HG03139 (cell line): ENCODE results near the gene ATP5F1D.

Experiments
- ATAC-seq: cut with Tn5 transposase; IDR thresholded peaks from one replicate; pipeline ENCODE4 v1.9.1; 2021; ENCODE audit not compliant: unreplicated experiment

Gene ATP5F1D

DNA sequence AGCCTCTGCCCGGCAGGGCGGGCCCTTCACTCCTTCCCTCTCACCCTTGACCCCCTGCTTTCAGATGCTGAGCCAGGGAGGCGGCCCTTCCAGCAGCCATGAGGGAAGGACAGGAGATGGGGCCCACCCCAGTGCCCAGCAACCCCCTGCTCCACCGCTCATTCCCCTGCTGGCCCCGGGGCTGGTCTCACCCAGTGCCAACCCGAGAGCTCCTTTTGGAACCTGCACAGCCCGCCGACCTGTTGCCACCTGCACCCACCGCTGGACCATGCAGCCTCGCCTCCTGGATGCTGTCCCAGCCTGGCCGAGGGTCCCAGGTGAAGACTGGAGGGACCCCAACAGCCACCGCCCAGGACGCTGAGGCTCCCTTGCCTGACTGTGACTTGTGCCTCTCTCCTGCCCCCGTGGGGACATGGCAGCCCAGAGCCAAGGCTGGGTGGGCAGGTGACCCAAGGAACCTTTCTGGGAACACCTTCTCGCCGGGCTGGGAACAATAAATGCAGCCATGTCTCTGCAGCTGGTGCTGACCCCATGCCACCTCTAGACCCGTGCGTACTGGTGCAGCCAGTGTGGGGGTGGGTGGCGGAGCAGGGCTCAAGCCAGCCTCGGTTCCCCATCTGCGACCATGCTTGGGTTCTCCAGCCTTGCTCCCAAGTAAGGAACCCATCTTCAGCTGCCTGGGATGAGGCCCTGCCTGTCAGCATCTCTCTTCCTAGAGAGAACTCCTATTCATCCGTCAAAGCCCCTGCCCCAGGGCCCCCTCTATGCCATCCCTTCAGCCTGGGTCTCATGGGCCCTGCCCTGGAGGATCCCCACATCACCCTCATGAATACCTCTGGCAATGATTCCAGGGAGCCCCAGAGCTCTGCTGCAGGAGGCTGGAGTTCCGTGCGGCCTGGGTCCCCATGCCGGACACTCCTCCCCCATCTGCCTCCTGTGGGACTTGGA, 37.4 kb downstream of the ATP5F1D start:
- no peak for ATAC-seq

GRCh38 chr19:1279782-1280341, 38.3 kb downstream of the ATP5F1D start:
- ATAC-seq, result no peak

DNA sequence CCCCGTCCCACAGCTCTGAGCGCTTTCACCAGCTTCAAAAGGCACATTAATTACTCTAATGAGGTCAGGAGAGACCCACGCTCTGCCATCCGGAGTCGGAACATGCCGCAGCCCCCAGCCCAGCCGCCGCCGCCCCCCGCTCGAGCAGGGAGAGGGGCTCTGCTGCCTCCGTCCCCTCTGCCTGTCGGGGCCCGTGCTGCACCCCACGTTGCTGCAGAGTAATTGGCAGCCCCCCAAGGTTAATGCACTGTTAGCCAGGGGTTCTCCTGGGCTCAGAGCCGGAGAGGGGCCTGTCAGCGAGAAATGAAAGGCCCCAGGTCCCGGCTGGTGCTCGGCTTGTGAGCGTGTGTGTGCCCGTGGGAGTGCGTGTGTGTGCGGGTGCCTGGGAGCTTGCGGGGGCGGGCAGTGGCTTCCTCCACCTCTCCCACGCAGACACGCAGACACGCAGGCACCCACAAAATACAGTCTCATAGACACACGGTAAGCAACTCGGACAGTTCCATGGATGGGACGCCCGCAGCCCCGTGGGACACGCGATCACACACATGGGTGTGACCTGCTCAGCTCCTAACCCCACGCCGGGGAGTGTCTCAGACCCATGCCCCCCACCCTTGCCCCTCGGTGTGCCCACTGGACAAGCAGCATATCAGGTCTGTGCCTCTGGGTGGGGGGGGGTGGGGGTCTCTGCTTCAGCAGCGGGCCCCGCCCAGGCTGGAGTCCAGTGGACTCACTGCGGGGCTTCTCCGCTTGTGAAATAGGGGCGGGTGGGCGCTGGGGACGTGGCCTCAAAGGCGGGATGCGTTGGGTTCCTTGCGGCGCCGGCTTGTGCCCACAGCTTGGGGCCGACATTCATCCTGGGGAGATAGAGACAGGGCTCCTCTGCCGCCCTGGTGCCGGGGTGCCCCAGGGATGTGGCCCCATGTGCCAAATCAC, 39.4 kb downstream of the ATP5F1D start:
- no peak for ATAC-seq

DNA sequence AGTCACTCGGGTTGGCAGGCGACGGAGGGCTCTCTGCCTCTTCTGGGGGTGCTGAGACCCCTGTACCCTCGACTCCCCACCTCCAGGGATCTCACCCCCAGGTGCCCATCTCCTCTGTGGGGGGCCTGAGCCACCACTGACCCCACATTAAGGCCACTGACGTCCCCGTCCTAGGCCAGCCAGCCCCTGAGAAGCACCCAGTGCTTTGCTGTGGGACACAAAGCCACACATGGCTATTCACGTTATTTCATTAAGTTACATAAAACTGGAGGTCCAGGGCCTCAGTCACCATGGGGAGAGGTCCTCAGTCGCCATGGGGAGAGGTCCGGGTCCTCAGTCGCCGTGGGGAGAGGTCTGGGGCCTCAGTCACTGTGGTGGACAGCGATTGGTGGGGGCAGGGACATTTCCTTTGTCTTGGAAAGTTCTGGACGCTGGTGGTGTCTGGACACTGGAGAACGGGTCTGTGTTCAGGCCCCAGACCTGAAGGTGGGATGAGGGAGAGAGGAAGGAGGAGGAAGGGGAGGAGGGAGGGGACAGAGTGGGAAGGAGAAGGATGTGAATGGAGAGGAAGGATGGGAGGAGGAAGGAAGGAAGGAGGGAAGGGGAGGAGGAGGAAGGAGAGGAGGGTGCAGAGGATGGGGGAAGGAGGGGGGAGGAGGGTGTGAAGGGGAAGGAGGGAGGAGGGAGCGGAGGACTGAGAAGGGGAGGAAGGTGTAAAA, 40.2 kb downstream of the ATP5F1D start:
- ATAC-seq, result no peak

DNA sequence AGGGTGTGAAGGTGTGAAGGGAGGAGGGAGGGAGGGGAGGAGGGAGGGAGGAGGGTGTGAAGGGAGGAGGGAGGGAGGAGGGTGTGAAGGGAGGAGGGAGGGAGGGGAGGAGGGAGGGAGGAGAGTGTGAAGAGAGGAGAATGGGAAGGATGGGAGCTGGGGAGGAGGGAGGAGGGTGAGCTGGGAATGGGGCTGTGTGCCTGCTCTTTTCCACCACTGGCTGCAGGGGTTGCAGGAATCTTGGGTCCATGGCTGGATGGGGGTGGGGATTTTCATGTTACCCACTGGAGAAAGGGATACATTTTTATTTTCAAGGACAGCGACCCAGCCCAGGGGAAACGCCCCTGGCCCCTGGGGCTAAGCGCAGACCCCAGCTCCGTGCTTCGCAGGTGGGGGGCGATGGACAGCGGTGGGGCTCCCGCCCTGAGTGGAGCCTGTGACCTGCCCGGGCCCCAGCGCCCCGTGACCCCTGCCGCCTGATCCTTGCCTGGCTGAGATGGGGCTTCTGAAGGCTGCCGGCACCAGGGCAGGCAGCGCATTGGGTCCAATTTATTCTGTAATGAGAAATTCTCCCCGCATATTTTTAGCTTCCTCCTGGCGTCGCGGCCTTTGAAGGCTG, 41.1 kb downstream of the ATP5F1D start:
- no peak for ATAC-seq

DNA sequence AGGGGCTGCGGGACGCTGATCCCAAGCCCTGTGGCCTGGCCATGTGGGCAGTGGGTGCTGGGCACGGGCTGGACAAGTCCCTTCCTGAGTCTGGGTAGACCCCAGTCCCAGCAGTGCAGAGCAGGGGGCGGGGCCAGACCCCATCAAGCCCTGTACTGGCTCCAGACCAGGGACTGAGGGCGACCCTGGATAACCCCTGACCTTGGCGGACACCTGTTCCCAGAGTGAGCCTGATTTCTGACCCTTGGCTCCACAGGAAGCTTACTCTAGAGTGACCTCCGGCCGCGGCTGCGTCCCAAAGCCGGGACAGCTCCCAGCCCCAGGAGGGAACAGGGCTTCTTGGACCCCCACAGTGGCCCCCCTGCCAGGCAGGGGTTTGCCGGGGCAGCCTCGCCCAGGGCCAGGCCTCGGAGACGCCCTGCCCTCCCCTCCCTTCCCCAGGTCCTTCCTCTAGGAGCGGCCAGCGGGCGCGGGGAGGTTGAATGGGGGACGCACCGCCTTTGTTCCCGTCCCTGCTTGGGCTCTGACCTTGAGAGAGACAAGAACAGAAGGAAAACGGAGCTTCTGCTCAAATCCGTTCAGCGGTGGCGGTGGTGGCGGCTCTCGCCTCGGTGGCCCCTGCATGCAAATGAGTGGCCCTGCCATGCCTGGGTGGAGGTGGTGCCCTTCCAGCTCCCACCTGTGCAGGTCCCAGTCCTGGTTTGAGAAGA, 41.8 kb downstream of the ATP5F1D start:
- no peak for ATAC-seq

GRCh38 chr19:1283917-1284292, 42.4 kb downstream of the ATP5F1D start:
- no peak for ATAC-seq

- no peak for ATAC-seq
Observed at GRCh38 chr19:1284293-1284978, 42.9 kb downstream of the ATP5F1D start.

DNA sequence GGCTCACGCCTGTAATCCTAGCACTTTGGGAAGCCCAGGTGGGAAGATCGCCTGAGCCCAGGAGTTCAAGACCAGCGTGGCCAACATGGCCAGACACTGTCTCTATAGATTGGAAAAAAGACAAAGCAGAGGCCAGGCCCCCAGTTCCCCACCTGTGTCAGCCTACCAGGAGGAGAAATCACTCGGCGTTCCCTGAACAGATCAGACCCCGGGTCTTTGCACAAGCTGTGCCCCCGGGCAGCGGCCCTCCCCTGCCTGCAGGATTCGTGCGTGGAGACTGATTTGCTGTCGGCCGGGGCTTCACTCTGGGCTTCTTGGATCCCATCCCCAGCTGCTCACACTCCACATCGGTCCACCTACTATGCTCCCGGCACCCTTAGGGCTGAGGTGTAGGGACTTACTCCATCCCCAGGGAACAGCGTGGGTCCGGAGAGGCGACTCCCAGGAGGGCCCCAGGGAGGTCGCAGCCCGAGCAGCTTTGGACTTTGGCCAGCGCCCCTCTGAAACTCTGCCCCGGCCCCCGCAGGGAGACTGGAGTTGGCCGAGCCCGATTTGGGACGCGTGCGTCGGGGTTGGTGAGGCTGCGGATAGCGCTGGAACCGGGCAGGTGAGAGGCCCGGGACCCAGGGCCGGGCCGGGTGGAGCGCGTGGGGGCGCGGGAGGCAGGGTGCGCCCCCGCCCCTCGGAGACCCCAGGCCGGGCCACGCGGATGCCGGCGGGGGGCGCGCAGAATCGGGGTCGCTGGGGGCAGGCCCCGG, 43.6 kb downstream of the ATP5F1D start:
- ATAC-seq, result no peak

DNA sequence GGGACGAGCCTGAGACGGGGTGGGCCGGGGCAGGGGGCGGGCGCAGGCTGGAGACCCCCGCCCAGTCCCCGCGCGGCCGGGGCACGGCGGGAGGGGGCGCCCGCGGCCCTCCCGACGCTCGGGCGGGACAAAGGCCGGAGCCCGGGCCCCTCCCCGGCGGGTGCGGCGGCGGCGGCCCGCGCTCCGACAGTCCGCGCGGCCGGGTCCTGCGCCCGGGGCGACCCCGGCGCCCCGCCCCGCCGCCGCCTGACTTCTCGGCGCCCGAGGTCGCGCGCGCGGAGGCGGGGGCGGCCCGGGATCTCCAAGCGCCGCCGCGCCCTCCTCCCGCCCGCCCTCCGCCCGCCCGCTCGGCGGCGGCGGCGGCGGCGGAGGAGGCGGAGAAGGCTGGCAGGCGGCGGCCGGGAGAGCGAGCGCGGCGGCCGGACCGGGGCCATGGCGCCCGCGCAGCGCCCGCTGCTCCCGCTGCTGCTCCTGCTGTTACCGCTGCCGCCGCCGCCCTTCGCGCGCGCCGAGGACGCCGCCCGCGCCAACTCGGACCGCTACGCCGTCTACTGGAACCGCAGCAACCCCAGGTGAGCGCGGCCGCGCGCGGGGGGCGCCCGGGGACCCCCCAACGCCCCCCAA, 44.3 kb downstream of the ATP5F1D start, which contains the start of gene EFNA2:
TSS of gene EFNA2 (plus strand) at position 137 of the 624 bp plus-strand sequence. CDS start at position 433, 296 bp downstream.
- ATAC-seq, result no peak

DNA sequence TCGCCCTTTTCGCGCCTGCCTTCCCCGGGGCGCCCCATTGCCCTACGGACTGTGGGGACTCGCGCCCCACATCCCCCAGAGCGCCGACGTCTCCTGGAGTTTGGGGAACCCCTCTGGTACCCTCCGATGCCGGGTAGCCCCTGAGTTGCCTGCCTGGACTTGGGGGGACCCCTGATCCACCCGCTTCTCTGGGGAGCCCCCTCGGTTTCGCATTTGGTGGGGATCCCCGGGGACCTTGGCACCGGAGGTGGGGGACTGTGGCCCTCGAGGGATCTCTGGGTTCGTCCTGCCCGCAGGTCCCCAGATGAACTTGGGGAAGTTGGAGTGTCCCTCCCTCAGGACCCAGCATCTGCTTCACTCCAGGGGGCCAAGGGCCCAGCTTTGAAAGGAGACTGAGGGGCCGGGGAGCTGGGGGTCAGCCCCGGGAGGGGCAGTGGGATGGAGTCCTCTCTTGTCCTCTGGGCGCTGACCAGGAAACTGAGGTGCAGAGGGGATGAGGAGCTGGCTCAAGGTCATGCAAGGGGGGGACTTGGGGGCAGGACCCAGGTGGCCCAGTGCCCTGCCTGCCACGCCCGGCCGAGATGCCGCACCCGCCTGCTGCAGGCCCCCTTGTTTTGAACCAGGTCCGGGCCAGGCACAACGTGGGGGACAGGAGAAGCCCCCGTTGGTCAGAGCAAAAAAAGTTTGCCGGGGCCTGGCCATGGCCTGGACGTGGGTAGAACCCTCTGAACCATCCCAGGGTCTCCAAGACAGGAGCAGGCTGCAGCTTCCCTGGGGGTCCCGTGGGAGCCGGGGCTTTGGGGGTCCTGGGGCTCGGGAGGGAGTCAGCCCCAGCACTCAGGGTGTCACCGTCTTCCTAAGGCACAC, 45.2 kb downstream of the ATP5F1D start:
- no peak for ATAC-seq

GRCh38 chr19:1287354-1288225, 46.0 kb downstream of the ATP5F1D start:
- ATAC-seq, result no peak

GRCh38 chr19:1288226-1288612, 46.7 kb downstream of the ATP5F1D start:
- ATAC-seq, result no peak

GRCh38 chr19:1288833-1289685, 47.5 kb downstream of the ATP5F1D start:
- no peak for ATAC-seq

DNA sequence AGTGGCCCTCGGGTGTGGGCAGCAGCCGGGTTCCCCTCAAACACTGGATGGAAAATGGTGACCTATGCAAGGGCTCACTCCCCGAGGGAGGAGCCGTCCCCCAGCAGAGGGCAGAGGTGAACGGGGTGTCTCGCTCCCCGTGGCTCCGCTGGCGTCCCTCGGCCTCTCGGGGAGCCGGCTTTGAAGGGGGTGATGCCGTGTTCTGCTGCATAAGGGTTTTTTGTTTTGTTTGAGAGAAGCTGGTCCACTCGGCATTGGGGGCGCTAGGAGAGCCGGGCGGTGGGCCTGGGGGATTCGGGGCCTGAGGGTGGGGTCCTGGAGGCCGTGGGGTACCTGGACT, 48.1 kb downstream of the ATP5F1D start:
- no peak for ATAC-seq
